Right renal cortex interstitium (tissue), 3 donors: ENCODE results near the gene RAI1. TPM values are rescaled to one million over a fixed set of nuclear protein-coding genes. Genes with fewer than 3 reads are reported as not detected.

Experiments used
- DNase-seq, 3 donors: peaks; one replicate each; pipeline ENCODE4 v3.0.0-alpha.2; 2013; ENCODE audit warnings: low read depth in 3 of 3, low spot score in 2 of 3
- polyA plus RNA-seq, 3 donors: library from polyadenylated mRNA; unstranded; fragments of 120-200 nt; gene quantifications; one replicate each; pipeline ENCODE4 v1.2.1, GENCODE V29; 2013; ENCODE audit not compliant: insufficient read length in 3 of 3

The RAI1 gene
- polyA plus RNA-seq, 3 donors = 17.2 to 18.8 (median 18.7) TPM

- no peak for DNase-seq
Measured at GRCh38 chr17:17714261-17714866, 33.1 kb downstream of the RAI1 start.

GRCh38 chr17:17714879-17715278 is 33.6 kb downstream of the RAI1 start:
- no peak for DNase-seq

- no peak for DNase-seq
Measured at GRCh38 chr17:17716837-17717523, 35.7 kb downstream of the RAI1 start.

DNA sequence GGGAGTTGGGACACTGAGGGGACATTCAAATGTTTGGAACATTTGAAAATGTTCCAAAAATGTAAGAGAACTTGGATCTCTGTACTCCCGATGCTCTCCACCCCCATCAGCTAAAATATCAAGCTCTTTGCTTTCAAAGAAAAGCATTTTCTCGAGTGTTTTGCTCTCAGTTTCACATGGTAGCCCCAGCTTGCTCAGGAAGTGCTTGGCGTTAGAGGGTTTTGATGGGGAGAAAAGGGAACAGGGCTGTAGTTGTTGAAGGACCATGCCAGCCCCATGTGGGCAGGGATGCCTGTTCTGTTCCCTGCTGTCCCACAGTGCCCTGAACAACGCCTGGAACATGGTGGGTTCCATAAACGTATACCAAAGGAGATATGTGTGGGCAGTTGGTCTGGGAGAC is 37.0 kb downstream of the RAI1 start:
- no peak for DNase-seq

DNA sequence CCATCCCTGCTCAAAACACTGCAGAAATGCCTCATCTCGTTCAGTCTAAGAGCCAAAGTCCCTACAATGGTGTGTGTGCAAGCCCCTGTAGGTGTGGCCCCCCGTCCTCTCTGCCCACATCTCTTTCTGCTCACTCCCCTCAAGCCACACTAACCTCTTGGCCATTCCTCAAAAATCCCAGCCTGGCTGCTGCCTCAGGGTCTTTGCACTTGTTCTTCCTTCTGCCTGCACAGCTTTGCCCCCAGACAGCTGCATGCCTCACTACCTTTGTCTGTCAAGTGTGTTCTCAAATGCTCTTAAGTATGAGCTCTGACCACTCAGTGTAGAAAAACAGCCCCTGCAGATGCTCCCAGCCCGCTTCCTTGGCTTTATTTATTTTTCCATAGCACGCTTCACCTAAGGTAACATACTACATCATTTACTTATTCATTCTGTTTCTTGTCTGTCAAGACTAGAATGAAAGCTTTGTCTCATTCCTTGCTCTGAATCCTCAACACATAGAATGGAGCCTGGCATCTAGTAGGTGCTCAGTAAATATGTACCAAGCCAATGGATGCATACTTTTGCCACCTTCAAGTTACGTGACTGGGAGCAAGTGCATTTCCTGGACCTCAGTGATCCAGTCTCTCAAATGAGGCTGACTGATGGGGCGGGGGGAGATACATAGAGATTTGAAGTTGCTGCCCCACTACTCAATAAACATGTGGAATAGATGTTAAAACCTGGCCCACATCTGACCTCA is 38.1 kb downstream of the RAI1 start:
- no peak for DNase-seq

DNA sequence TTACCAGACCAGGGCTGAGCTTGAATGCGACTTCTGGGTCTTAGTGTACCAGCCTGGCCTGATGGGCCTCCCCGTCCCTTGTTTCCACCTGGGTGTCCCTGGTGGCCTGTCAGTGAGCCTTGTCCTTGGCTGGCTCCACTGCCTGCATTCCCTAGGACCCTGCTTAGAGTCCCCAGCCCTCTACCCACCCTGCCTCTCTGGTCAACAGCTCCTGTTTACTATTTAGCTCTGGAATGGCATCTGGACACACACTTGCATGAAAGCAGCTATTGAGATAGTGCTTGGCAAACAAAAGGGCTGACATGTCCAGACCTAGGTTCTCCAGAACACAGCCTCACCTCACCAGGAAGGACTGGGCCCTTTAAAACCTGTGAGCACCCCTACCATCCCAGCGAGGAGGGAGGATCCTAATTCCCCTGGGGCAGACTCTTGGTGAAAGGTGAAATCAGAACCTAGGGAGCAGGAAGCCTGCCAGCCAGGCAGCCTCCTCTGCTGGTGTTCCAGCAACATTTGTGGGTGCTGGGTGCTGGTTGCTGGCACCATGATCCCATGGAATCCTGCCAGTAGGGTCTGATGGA is 38.8 kb downstream of the RAI1 start:
- no peak for DNase-seq

DNA sequence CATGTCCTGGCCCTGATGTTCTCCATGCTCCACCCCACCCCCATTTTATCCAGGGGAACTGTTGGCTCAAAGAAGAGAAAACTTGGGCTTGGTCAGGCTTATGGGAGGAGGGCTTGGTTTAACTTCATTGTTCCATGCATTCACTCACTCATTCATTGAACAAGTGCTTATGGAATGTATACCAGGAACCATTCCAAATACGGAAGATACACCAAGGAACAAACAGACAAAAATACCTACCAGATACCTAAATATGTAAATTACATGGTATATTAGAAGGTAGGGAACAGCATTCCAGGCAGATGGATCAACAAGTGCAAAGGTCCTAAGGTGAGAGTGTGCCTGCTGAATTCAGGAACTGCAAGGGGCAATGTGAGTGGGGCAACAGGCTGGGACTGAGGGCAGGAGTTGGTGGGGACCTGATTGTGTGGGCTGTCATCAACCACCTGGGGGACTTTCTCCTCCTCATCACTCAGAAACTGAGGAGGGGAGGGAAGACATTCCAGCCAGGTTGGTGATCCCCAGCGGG is 39.9 kb downstream of the RAI1 start:
- no peak for DNase-seq

DNA sequence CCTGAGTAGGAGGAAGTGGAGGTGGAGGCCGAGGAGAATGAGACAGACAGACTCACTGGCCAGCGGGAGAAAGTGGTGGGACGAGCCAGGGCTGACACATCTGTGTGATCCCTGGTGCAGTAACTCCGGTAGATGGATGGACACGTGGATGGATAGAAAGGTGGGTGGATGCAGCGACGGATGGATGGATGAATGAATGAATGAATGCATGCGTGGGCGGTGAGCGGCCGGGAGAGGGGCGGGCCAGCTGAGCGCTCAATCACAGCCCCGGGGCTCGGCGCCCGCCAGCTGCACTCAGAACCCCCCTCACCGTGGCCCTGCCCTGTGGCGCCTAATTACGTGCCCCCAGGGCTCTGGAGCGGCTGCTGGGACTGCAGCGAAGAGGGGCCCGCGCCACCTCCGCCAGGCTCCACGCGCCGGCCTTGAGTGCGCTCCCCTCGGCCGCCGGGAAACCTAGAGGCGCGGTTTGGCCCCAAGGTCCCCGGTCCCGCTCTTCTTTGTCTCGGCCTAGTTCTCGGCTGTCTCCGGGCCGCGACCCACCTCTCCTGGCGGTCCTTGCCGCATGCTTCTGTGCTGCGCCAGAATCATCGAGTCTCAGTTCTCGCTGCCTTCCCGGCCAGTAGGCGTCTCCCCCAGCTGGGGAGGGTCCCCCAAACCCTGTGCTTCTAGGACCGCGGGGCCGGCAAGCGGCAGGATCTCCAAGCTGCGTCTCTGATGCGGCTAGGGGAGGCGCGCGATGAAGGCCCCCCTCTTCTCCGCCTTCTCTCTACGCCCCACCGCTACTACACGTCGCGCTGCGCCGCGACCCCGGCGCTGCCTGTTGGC is 41.0 kb downstream of the RAI1 start:
- DNase-seq = no peak

- no peak for DNase-seq
Measured at GRCh38 chr17:17722906-17723353, 41.7 kb downstream of the RAI1 start.

DNA sequence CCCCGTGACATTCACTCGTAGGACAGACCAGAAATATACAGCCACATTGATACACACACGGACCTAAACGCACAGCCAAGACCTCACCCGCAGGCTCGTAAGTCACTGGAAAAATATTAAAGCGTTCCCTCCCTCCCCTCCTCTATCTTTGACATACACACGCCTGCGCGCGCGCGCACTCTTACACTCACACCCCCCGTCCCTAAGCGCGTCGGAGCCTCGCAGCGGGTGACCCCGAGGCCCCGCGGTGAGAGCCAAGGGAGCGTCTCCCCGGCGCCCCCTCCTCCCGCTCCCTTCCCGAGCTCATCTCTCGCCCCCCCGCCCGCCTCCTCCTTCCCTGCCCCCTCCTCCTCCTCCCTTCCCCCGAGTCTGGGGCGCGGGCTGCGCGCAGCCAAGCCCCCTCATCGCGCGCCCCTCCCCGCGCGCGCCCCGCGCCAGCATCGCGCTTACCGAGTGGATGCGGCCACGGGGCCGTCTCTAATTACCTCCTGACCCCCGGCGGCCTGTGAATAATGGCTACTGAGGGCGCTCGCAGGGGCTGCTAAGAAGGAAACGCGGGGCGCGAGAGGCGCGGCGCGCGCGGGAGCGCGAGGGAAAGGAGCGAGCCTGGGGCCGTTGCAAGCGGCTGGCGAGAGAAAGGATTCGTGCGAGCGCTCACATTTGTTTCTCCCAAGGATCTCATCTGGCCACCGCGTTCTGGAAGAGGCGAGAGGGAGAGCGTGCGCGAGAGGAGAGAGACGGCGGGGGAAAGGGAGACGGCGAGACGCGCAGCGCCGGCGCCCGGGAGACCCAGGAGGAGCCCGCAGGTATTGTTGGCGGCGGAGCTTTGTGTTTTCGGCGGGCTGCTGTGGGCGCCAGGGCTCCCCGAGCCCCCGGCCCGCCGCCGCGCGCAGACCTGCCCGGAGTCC is 42.4 kb downstream of the RAI1 start:
- DNase-seq = no peak

- peak in 1 of 3 donors; percentile 58 for DNase-seq
Measured at GRCh38 chr17:17724307-17725010, 43.2 kb downstream of the RAI1 start.

GRCh38 chr17:17725011-17725751 is 43.9 kb downstream of the RAI1 start:
- DNase-seq = no peak

DNA sequence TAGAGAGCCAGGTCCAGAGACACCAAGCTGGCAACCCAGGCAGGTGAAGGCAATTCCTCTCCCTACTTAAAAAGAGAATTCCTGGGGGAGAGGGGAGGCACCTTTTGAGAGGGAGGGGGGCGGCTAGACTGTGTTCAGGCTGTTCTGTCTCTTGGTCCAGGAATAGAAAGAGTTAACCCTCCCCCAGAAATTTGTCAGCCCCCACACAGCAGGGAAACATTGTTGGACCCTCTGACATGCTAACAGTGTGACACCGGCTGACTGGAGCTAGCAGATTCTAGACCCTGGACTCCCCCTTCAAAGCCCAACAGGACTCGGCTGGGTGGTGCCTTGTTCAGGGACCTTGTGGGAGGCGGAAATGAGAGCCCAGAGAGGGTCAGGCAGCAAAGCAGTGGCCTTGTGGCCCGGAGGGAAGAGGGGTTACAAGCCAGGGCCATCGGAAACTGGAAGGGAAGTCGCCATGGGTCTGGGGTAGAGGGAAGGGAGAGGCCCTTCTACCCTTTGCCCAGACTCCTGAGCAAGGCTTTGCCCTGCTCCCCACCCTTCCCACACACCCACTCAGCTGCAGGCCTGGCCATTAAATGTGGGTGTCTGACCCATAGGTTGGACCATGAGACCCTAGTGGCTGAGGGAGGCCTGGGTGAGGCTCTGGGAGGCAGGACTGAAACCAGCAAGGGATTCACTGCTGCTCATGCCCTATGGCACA is 44.6 kb downstream of the RAI1 start:
- no peak for DNase-seq

DNA sequence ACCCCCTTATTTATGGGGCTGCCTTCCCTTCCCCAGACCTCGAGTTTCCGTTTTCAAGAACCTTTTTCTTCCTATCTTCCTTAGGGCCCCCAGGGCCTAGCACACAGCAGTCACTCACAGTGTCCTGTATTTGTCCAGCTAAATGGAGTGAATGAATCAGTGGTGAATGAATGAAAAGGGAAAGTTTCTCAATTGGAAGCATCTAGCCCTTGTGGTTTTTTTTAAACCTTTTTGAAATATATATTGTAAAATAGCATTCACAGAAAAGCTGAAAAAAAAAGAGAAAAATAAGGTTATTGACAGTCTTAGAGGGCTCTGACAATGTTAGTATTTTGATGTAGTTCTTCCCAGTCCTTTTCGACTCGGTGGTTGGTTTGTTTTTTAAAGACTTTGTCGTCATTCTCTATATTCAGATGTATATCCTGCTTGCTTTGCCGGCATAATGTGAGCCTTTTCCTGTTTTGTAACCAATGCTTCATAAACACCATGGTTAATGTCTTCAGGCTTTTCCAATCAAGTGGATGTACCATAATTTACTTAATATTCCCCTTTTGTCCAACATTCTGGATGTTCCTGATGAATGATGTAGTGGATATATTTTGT is 45.3 kb downstream of the RAI1 start:
- no peak for DNase-seq

GRCh38 chr17:17727111-17727659 is 45.9 kb downstream of the RAI1 start:
- DNase-seq = no peak

DNA sequence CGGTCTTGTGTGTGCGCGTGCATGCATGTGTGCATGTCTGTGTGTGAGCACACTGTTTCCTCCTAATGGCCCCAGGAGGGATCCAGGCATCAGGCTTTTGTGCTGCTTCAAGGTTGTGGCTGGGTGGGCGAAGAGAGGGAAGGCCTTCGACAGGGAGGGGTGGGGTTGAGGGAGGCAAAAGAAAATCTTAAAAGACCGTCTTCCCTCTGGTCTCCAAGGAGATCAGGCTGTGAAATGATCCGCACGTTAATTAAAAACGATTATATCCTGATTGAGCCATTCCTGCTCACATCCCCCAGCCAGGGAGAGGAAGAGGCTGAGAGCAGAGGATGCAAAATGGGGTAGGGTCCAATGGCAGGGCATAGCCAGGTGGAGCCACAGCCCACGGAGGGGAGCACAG is 46.9 kb downstream of the RAI1 start:
- no peak for DNase-seq
